ENCODE data around the gene UMODL1. TPM values are rescaled to one million over a fixed set of nuclear protein-coding genes. Genes with fewer than 3 reads are reported as not detected.

UMODL1 gene
- total RNA-seq, 4 donors from 2014 or later, result 0.15 to 0.21 TPM; not detected in 2

GRCh38 chr21:42155045-42155855, 84.1 kb downstream of the UMODL1 start:
- Histone ChIP-seq H3K4me1 (peaks cover 14% of the 10 kb centered on the region), H3K4me3 (no peak overlapping the region), H3K36me3 (no peaks in the 10 kb centered on the region), H3K27me3 (no peaks in the 10 kb centered on the region), H3K27ac (no peak overlapping the region), H3K9me3 (no peaks in the 10 kb centered on the region)
- 89% methylated on average over 23 of the region's 23 CpGs for WGBS
- peak; percentile 44 to 57 for DNase-seq (ENCODE audit: low spot score in 2 of 2)
- TF ChIP-seq POLR2AphosphoS5 (IDR thresholded peaks at IDR 0.05), result no peak
- no peak for TF ChIP-seq EP300 (IDR thresholded peaks at IDR 0.05)
- no peak for TF ChIP-seq CTCF (IDR thresholded peaks at IDR 0.05)
- no peak for TF ChIP-seq POLR2A (IDR thresholded peaks at IDR 0.05)

- DNase-seq (ENCODE audit: low spot score in 2 of 2), result peak; percentile 65 to 85
- H3K9me3 ChIP-seq, result no peaks in the 10 kb centered on the region
- peaks cover 8% of the 10 kb centered on the region for H3K4me1 ChIP-seq
- 52% methylated on average over 18 of the region's 20 CpGs for WGBS
- H3K4me3 ChIP-seq, result no peak overlapping the region
- no peaks in the 10 kb centered on the region for H3K36me3 ChIP-seq
- H3K27me3 ChIP-seq, result no peaks in the 10 kb centered on the region
- TF ChIP-seq POLR2AphosphoS5 (IDR thresholded peaks at IDR 0.05), result no peak
- no peak for TF ChIP-seq CTCF (IDR thresholded peaks at IDR 0.05)
- H3K27ac ChIP-seq, result no peak overlapping the region
These were observed 85.8 kb downstream of the UMODL1 start for GRCh38 chr21:42156690-42157605.

DNA sequence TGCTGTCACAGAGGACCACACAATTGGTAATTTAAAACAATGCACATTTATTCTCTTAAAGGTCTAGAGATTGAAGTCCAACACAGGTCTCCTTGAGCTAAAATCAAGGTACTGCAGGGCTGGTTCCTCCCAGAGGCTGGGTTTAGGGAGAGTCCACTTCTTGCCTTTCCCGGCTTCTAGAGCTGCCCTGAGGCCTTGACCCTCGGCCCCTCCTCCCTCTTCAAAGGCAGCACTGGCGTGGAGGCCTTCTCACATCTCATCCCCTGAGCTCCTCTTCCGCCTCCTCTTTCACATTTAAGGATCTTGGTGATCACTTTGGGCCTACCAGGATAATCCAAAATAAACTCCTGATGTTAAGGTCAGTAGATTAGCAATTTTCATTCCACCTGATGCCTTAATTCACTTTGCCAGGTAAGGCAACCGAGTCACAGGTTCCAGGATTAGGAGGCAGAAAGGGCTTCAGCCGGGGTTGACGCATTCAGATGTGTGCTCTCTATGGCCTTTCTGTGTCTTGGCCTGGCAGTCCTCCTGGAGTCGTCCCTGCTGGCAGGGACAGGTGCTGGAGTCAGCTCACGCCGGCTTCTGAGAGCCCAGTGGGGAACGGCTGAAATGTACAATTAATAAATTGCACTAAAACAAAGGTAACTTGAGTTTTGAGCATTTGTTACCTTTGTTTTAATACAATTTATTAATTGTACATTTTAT, 86.6 kb downstream of the UMODL1 start:
- no peak overlapping the region for H3K4me3 ChIP-seq
- DNase-seq (ENCODE audit: low spot score in 2 of 2), result peak; percentile 33 to 69
- peaks cover 8% of the 10 kb centered on the region for H3K4me1 ChIP-seq
- WGBS, result 95% methylated on average over 11 of the region's 11 CpGs
- no peaks in the 10 kb centered on the region for H3K36me3 ChIP-seq
- no peak overlapping the region for H3K27ac ChIP-seq
- TF ChIP-seq POLR2A (IDR thresholded peaks at IDR 0.05) (no peak), EP300 (IDR thresholded peaks at IDR 0.05) (no peak), CTCF (IDR thresholded peaks at IDR 0.05) (no peak), POLR2AphosphoS5 (IDR thresholded peaks at IDR 0.05) (no peak)
- H3K27me3 ChIP-seq, result no peaks in the 10 kb centered on the region
- H3K9me3 ChIP-seq, result no peaks in the 10 kb centered on the region

GRCh38 chr21:42158846-42159245, 87.7 kb downstream of the UMODL1 start:
- H3K9me3 ChIP-seq, result no peaks in the 10 kb centered on the region
- no peak overlapping the region for H3K27ac ChIP-seq
- peaks cover 8% of the 10 kb centered on the region for H3K4me1 ChIP-seq
- peak; percentile 29 to 54 for DNase-seq (ENCODE audit: low spot score in 2 of 2)
- WGBS, result 94% methylated on average over 8 of the region's 8 CpGs
- H3K27me3 ChIP-seq, result no peaks in the 10 kb centered on the region
- H3K4me3 ChIP-seq, result no peak overlapping the region
- no peaks in the 10 kb centered on the region for H3K36me3 ChIP-seq
- TF ChIP-seq POLR2A (IDR thresholded peaks at IDR 0.05) (no peak), CTCF (IDR thresholded peaks at IDR 0.05) (no peak)

All from suprapubic skin (tissue), 4 donors.